RWPE1 (cell line): ENCODE results near the gene TRAIP.

ENCODE experiments used
- CTCF ChIA-PET: fragments of 350-600 bp; sonication (Branson Sonifier 250); formaldehyde crosslinking; extraction: SDS; loops from one replicate; lab custom pipeline; 2021; lab: Yijun Ruan, JAX
- POLR2A ChIA-PET: fragments of 400-600 bp; formaldehyde crosslinking; extraction: SDS; loops from one replicate; lab custom pipeline; 2020; ENCODE audit warnings: antibody characterized with exemption; ENCODE audit not compliant: low non-redundant PET; lab: Yijun Ruan, JAX
- DNase-seq: peaks from one replicate; pipeline ENCODE4 v3.0.0; 2012; ENCODE audit warnings: low spot score
- H3K27ac ChIP-seq: fragments of 450-650 bp; 2 replicates; pipeline ENCODE4 v1.5.1; 2017
- TF ChIP-seq, protein P1 (sequence below): fragments of 450-650 bp; conservative IDR thresholded peaks from 2 replicates; pipeline ENCODE4 v1.5.1; 2017; ENCODE audit warnings: low read depth, mild to moderate bottlenecking

Gene TRAIP

DNA sequence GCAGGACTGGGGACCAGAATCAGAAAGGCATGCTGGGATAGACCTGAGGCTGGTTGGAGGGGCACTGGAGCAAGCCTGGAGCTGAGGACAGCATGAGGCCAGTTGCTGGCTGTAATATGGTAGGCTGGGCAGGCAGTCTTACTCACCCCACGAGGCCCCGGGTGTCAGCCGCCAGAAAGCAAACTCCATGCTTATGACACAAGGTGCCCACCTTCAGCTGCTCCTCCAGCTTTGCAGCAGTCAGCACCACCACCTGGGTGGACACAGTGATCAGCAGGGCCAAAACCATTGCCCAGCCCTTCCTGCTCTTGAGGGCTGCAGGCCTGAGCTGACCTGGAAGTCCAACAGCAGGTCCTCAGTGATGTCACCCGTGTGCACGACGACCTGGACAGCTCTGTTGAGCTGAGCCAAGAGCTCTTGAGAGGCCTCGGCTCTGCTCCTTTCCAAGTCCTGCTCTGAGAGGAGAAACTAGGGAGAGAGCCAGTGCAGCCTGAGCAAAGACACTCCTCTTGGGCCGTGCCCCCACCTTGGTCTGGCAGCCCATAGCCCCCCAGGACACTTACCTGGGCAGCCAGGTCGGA, 43.4 kb downstream of the TRAIP start:
- ChIA-PET CTCF (interaction anchor here (0.5 kb wide), 1 partner anchor 519 kb away, joined by 4 read pairs; no protein-coding TSS in a partner anchor), POLR2A (no interaction called here)
- TF ChIP-seq, protein P1, sequence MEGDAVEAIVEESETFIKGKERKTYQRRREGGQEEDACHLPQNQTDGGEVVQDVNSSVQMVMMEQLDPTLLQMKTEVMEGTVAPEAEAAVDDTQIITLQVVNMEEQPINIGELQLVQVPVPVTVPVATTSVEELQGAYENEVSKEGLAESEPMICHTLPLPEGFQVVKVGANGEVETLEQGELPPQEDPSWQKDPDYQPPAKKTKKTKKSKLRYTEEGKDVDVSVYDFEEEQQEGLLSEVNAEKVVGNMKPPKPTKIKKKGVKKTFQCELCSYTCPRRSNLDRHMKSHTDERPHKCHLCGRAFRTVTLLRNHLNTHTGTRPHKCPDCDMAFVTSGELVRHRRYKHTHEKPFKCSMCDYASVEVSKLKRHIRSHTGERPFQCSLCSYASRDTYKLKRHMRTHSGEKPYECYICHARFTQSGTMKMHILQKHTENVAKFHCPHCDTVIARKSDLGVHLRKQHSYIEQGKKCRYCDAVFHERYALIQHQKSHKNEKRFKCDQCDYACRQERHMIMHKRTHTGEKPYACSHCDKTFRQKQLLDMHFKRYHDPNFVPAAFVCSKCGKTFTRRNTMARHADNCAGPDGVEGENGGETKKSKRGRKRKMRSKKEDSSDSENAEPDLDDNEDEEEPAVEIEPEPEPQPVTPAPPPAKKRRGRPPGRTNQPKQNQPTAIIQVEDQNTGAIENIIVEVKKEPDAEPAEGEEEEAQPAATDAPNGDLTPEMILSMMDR, result no peak
- peak overlapping the region; percentile 72 for H3K27ac ChIP-seq
- DNase-seq, result no peak

DNA sequence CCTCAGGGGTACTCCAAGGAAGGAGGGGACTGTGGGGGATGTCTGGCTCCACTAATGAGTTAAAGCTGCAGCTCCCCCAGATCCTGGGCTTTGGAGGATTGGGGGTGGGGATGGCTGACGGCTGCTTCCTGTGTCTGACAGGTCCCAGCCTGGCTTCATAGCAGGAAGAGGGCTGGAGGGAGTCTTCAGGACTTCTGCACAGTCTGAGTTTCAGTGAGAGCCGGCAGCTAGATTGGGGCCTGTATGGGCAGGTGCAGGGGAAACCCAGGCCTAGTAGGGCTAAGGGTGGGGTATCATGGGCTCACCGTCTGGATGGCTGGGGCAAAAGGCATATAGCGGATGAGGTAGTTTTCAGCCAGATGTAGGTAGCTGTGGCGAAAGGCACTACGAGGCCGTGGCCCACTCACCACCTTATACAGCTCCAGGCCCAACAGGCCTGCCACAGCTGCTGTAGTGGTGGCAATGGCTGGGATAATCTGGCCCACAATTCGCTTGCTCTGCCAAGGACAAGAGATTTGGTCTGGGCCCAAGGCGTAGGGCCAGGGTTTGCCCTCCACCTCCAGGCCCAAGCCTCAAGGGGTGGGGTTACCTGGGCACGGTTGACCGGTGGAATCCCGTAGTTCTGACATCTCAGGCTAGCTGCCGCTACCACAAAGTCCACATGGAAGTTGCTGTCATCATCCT, 48.8 kb downstream of the TRAIP start:
- DNase-seq, result no peak
- CTCF ChIA-PET, result no interaction called here
- H3K27ac ChIP-seq, result peak overlapping the region; percentile 98
- TF ChIP-seq, protein P1, result no peak
- POLR2A ChIA-PET, result no interaction called here

DNA sequence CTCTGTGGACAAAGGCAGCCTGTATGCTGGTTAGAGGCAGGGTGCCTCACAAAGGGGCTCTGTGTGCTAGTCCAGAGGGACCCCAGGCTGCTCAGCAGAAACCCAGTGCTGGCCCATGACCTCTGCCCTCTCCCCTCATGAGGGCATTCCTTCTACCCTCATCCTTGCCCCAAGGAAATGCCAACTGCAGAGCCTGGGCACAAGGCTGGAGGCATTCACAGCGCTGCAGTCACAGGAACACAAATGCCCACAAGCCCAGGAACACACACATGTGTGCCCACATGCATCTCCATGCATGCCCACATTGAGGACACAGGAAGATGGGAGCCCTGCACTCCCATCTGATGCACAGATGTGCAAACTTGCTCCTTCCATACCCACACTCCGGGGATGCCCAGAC, 49.5 kb downstream of the TRAIP start:
- TF ChIP-seq, protein P1, result no peak
- POLR2A ChIA-PET, result no interaction called here
- no peak for DNase-seq
- peak overlapping the region; percentile 98 for H3K27ac ChIP-seq
- CTCF ChIA-PET, result no interaction called here

GRCh38 chr3:49805897-49806701, 50.3 kb downstream of the TRAIP start:
- peak overlapping the region; percentile 98 for H3K27ac ChIP-seq
- CTCF ChIA-PET, result interaction anchor here (0.6 to 0.9 kb wide), 2 partner anchors 33 to 130 kb away, joined by 3 to 9 read pairs; no protein-coding TSS in a partner anchor
- no peak for DNase-seq
- TF ChIP-seq, protein P1, result no peak
- POLR2A ChIA-PET, result no interaction called here

DNA sequence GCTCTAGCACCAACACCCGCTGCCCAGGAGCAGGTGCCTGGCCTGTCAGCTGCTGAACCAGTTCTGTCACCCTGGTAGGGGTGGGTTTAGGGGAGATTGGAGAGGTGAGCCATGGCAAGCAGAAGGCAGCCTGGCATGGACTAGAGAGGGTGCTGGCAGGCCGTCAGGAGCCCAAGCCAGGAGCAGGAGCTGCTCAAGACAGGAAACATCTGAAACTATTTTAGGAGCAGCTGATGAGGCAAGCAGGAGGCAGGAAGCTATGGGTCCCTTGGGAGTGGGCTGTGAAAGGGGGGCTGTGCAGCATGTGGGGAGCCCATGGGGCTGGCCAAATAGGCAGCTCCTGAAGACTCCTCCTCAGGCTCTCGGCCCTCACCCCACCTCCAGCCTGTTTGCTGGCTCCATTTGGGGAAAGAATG, 51.0 kb downstream of the TRAIP start:
- TF ChIP-seq, protein P1, result no peak
- POLR2A ChIA-PET, result no interaction called here
- no peak for DNase-seq
- CTCF ChIA-PET, result interaction anchor here (0.6 to 0.9 kb wide), 3 partner anchors 34 to 124 kb away, joined by 3 to 4 read pairs (median 3); partner anchors contain the start of gene MON1A
- peak overlapping the region; percentile 98 for H3K27ac ChIP-seq
